Measurements from ENCODE around the gene FRYL. TPM values are rescaled to one million over a fixed set of nuclear protein-coding genes. Genes with fewer than 3 reads are reported as not detected.
"Not testable (repeated sequence)": the region's sequence is repeated elsewhere in the genome, so short reads cannot be mapped to it uniquely, and the experiment has no call there.

Gene FRYL
- total RNA-seq, 1 experiment from 2014 or later: 28.5 TPM

DNA sequence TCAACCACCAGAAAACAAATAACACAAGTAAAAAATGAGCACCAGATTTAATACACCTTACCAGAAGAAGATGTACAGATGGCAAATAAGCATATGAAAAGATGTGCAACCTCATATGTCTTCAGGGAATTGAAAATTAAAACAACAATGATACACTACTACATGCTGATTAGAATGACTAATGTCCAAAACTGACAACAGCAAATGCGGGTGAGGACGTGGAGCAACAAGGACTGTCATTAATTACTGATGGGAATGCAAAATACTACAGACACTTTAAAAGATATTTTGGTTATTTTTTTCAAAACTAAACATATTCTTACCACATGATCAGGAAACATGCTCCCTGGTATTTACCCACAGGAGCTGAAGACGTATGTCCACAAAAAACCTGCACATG is 140.3 kb downstream of the FRYL start:
- H3K4me3 ChIP-seq: no peak overlapping the region
- no peaks in the 10 kb centered on the region for H3K27me3 ChIP-seq (replicated peaks)
- H3K9me3 ChIP-seq (replicated peaks): no peaks in the 10 kb centered on the region
- no peak for DNase-seq (ENCODE audit: low read depth in 1 of 2, low spot score in 2 of 2)
- no peak overlapping the region for H3K27ac ChIP-seq
- H3K4me1 ChIP-seq (replicated peaks): peaks cover 19% of the 10 kb centered on the region
- H3K36me3 ChIP-seq: no peaks in the 10 kb centered on the region

DNA sequence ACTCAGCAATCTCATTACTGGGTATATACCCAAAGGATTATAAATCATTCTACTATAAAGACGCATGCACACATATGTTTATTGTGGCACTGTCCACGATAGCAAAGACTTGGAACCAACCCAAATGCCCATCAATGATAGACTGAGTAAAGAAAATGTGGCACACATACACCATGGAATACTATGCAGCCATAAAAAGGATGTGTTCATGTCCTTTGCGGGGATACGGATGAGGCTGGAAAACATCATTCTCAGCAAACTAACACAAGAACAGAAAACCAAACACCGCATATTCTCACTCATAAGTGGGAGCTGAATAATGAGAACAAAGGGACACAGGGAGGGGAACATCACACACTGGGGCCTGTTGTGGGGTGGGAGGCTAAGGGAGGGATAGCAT is 141.5 kb downstream of the FRYL start:
- not testable (repeated sequence) for H3K9me3 ChIP-seq (replicated peaks); H3K27me3 ChIP-seq (replicated peaks); H3K4me3 ChIP-seq; H3K27ac ChIP-seq; H3K36me3 ChIP-seq; DNase-seq (ENCODE audit: low read depth in 1 of 2, low spot score in 2 of 2)
- peaks cover 31% of the 10 kb centered on the region for H3K4me1 ChIP-seq (replicated peaks)

DNA sequence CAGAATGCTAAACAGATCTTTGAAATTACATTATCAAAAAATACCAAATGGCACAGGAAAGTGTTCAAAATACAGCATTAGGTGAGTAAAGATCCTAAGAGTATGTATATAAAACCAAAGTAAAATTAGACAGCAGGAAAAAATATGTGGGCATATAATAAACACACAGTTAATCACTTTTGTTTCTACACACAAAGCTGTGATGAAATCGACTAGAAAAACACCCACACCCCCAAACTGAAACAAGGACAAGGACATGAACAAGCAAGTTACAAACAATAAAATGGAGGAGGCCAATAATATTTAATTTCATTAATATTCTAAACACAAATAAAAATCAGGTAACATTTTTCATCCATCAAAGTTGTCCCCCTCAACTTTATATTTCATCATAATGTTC is 143.2 kb downstream of the FRYL start:
- no peak for DNase-seq (ENCODE audit: low read depth in 1 of 2, low spot score in 2 of 2)
- peaks cover 25% of the 10 kb centered on the region for H3K4me1 ChIP-seq (replicated peaks)
- no peaks in the 10 kb centered on the region for H3K36me3 ChIP-seq
- no peak overlapping the region for H3K4me3 ChIP-seq
- no peaks in the 10 kb centered on the region for H3K27me3 ChIP-seq (replicated peaks)
- no peak overlapping the region for H3K27ac ChIP-seq
- no peaks in the 10 kb centered on the region for H3K9me3 ChIP-seq (replicated peaks)

DNA sequence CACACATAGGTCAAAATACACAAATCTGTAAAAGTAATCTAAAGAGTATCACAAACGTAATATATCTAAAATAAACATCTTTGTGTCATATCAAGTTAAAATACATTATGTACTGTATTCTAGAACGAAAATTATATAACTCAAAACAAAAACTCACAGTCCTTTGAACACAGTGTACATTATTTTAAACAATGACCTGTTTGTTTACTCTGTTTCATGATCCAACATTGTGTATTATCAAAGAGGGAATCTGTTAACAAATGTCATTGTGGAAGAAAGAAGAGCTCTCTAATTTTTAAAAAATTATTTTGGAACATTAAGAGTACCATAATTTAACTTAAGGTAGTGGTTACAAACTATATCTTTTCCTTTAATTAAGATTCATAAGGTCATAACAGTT is 144.1 kb downstream of the FRYL start:
- Histone ChIP-seq H3K4me3 (no peak overlapping the region), H3K27ac (no peak overlapping the region), H3K9me3 (replicated peaks) (no peaks in the 10 kb centered on the region), H3K4me1 (replicated peaks) (peaks cover 25% of the 10 kb centered on the region), H3K27me3 (replicated peaks) (no peaks in the 10 kb centered on the region), H3K36me3 (no peaks in the 10 kb centered on the region)
- no peak for DNase-seq (ENCODE audit: low read depth in 1 of 2, low spot score in 2 of 2)

DNA sequence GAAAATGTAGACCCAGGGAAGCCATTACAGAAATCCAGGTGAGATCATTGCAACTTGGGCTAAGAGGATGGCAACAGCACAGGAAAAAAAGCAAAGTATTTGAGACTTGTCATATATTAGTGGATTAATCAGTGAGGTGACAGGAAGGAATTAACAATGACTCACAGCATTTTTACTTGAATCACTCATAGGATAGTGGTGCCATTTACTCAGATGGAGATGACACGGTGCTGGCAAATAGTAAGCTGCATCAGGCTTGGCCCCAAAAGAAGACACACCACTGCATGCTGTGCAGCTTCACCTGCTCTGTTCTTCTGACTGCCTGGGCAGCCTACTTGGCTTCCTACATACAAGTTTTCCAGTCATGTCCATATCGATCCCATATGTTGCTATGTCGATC is 144.8 kb downstream of the FRYL start:
- no peak overlapping the region for H3K27ac ChIP-seq
- no peak for DNase-seq (ENCODE audit: low read depth in 1 of 2, low spot score in 2 of 2)

DNA sequence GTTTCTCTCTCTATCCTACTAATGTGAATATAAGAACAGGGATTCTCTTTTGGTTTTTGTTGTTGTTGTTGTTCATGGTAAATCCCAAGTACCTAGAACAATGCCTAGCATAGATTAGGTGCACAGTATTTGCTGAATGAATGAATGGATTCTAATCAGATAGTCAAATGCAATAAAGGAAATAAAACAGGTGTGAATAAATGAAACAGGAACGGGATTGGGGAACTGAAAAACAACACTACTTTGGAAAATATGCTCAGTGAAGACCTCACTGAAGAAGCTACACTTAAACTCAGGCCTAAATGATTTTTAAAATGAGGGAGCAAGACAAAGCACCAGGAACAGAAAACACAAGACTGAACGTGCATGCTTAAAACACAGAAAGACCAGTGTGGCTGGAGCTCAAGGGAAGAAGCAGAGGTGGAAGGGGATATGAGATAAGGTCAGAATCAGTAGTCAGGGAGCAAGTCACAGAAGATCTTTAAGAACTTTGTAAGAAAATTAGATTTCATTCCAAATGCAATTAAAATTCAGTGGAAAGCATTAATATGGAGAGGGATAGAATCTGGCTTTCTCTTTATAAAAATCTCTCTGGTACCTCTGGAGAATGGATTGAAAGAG is 145.3 kb downstream of the FRYL start:
- H3K36me3 ChIP-seq: no peaks in the 10 kb centered on the region
- no peak overlapping the region for H3K27ac ChIP-seq
- H3K4me3 ChIP-seq: no peak overlapping the region
- peaks cover 25% of the 10 kb centered on the region for H3K4me1 ChIP-seq (replicated peaks)
- H3K9me3 ChIP-seq (replicated peaks): no peaks in the 10 kb centered on the region
- no peak for DNase-seq (ENCODE audit: low read depth in 1 of 2, low spot score in 2 of 2)
- no peaks in the 10 kb centered on the region for H3K27me3 ChIP-seq (replicated peaks)

More for the DNA sequence above, 144.8 kb downstream of the FRYL start:
- Histone ChIP-seq H3K27me3 (replicated peaks) (no peaks in the 10 kb centered on the region), H3K4me1 (replicated peaks) (peaks cover 25% of the 10 kb centered on the region), H3K9me3 (replicated peaks) (no peaks in the 10 kb centered on the region), H3K4me3 (no peak overlapping the region), H3K36me3 (no peaks in the 10 kb centered on the region)

DNA sequence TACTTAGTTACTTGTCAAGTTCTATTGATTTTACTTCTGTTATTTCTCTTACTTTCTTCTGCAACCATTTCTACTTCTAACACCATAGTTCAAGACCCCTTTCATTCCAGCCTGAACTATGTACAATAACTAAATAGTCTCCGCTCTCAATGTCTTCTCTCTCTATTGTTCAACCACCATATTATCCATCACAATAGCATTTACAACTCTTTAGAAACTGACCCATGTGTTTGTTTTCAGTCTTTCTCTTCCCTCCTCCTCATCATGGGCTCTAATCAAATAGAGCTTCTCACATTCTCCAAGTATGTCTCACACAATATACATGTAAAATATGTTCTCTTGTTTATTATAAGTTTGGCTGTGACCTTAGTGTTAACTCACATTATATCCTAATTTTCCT is 146.4 kb downstream of the FRYL start:
- Histone ChIP-seq H3K9me3 (replicated peaks) (no peaks in the 10 kb centered on the region), H3K27ac (no peak overlapping the region), H3K4me3 (no peak overlapping the region), H3K36me3 (no peaks in the 10 kb centered on the region), H3K4me1 (replicated peaks) (peaks cover 25% of the 10 kb centered on the region), H3K27me3 (replicated peaks) (no peaks in the 10 kb centered on the region)
- DNase-seq (ENCODE audit: low read depth in 1 of 2, low spot score in 2 of 2): peak in 1 of 2 experiments; percentile 38

DNA sequence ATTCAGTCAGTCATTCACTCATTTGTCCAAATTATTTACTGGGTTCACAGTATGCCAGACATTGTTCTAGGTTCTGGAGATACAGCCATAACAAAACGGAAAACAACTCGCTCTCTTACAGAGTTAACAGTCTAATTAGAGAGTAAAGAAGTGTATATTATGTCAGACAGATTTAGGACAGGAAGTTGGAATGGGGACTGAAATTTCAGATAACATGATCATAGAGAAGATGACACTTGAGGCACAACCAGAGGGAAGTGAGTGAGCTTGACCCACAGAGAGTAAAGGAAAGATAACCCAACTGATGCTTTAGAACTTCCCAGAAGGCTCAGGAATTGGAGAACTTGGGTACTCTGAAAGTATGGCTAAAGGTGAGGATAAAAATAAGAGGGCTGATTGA is 150.6 kb downstream of the FRYL start:
- Histone ChIP-seq H3K27ac (no peak overlapping the region), H3K4me1 (replicated peaks) (peaks cover 14% of the 10 kb centered on the region), H3K36me3 (no peaks in the 10 kb centered on the region), H3K27me3 (replicated peaks) (no peaks in the 10 kb centered on the region), H3K9me3 (replicated peaks) (no peaks in the 10 kb centered on the region), H3K4me3 (no peak overlapping the region)
- no peak for DNase-seq (ENCODE audit: low read depth in 1 of 2, low spot score in 2 of 2)

DNA sequence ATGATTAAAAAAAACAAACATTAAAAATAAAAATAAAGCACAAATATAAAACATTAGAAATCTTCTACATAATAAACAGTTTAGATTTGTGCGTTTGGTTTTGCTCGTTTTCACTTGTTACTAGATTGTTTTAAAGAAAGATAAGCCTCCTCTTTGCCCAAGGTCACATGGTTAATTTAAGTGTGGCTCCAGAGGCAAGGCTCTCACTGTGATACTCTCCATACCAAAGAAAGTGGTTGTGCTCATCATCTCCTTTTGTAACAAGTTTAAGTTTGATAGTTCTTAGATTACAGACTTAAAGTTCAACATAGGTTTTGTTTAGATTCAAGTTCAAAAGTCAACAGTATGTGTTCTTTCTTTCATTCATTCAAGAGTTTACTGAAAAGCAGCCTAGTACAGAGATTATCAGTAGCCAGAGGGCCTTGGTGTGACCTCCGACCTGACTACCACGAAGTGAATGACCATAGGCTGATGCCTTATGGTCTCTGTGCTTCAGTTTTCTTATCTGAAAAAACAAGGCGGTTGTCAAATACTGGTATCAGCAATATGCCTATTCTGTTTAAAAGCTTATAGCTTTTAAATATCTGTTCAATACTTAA is 156.8 kb downstream of the FRYL start:
- DNase-seq (ENCODE audit: low read depth in 1 of 2, low spot score in 2 of 2): no peak
- H3K4me3 ChIP-seq: no peak overlapping the region
- H3K27me3 ChIP-seq (replicated peaks): no peaks in the 10 kb centered on the region
- no peaks in the 10 kb centered on the region for H3K36me3 ChIP-seq
- no peak overlapping the region for H3K27ac ChIP-seq
- no peaks in the 10 kb centered on the region for H3K9me3 ChIP-seq (replicated peaks)
- no peaks in the 10 kb centered on the region for H3K4me1 ChIP-seq (replicated peaks)

DNA sequence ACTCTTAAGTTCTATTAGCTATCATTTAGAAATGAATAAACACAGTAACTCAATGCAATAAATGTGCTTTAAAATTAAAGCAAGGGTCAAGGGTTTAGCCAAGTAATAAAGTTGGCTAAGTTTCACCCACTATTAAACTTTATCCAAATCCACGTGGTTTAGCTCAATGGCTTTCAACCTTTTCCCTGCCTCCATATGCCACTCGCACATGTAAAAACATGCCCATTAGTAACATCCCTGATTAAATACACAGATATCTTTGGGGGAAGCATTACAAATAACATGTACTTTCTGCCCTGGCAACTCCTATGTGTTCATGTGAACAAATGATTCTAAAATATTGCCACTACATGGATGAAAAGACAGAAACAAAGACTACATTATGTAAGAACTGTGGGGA is 159.2 kb downstream of the FRYL start:
- no peaks in the 10 kb centered on the region for H3K36me3 ChIP-seq
- H3K9me3 ChIP-seq (replicated peaks): no peaks in the 10 kb centered on the region
- H3K4me1 ChIP-seq (replicated peaks): no peaks in the 10 kb centered on the region
- no peak for DNase-seq (ENCODE audit: low read depth in 1 of 2, low spot score in 2 of 2)
- H3K27me3 ChIP-seq (replicated peaks): no peaks in the 10 kb centered on the region
- no peak overlapping the region for H3K4me3 ChIP-seq
- no peak overlapping the region for H3K27ac ChIP-seq

DNA sequence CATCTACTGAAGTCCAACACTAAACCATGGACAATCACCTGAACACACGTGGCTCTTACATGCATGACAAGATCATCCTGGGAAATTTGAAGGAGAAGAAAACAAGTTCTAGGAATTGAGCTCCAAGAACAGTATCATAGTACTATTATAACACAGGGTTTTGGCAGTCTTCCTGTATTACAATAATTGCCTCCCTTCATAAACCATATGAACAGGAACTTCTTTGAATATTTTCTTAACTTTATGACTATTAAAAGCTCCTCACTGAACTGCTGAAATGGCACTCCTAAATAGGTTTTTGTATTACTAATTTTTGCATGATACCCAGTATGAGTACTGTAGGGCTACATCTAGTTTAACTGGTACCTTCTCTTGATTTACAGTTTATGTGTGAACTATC is 160.0 kb downstream of the FRYL start:
- DNase-seq (ENCODE audit: low read depth in 1 of 2, low spot score in 2 of 2): no peak
- H3K4me1 ChIP-seq (replicated peaks): no peaks in the 10 kb centered on the region
- H3K27ac ChIP-seq: no peak overlapping the region
- H3K4me3 ChIP-seq: no peak overlapping the region
- no peaks in the 10 kb centered on the region for H3K36me3 ChIP-seq
- H3K9me3 ChIP-seq (replicated peaks): no peaks in the 10 kb centered on the region
- no peaks in the 10 kb centered on the region for H3K27me3 ChIP-seq (replicated peaks)

DNA sequence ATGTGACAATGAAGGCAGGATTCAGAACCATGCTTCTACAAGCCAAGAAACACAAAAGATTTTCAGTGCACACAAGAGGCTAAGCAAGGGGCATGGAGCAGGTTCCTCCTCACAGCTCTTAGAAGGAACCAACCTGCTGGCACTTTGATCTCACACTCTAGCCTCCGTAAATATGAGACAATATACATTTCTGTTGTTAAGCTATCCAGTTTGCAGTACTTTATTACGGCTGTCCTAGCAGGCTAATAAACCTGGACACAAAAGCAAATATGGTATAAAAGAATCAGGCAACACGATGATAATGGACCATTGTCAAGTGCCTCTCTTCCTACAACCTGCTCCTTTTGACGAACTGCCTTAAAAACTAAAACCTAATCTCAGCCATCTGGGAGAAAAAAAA is 175.6 kb downstream of the FRYL start:
- H3K36me3 ChIP-seq: no peaks in the 10 kb centered on the region
- no peak overlapping the region for H3K27ac ChIP-seq
- H3K9me3 ChIP-seq (replicated peaks): no peaks in the 10 kb centered on the region
- no peaks in the 10 kb centered on the region for H3K27me3 ChIP-seq (replicated peaks)
- no peaks in the 10 kb centered on the region for H3K4me1 ChIP-seq (replicated peaks)
- no peak overlapping the region for H3K4me3 ChIP-seq
- DNase-seq (ENCODE audit: low read depth in 1 of 2, low spot score in 2 of 2): no peak

DNA sequence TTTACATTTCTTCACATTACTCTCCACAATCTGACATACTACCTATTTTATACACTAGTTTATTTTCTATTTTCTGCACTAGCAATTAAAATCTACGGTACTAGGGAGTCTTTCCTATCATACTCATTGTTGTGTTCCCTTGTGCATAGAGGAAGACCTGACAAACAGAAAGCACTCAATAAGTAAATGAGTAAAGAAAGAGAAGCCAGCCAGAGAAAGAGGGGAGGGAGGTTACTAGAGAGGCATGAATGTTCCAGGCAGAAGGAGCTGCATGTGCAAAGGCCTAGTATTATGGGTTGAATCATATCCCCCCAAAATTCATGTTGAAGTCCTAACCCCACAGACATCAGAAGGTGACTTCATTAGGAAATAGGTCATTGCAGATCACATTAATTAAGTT is 176.0 kb downstream of the FRYL start:
- Histone ChIP-seq H3K36me3 (no peaks in the 10 kb centered on the region), H3K4me3 (no peak overlapping the region)
- no peak for DNase-seq (ENCODE audit: low read depth in 1 of 2, low spot score in 2 of 2)

DNA sequence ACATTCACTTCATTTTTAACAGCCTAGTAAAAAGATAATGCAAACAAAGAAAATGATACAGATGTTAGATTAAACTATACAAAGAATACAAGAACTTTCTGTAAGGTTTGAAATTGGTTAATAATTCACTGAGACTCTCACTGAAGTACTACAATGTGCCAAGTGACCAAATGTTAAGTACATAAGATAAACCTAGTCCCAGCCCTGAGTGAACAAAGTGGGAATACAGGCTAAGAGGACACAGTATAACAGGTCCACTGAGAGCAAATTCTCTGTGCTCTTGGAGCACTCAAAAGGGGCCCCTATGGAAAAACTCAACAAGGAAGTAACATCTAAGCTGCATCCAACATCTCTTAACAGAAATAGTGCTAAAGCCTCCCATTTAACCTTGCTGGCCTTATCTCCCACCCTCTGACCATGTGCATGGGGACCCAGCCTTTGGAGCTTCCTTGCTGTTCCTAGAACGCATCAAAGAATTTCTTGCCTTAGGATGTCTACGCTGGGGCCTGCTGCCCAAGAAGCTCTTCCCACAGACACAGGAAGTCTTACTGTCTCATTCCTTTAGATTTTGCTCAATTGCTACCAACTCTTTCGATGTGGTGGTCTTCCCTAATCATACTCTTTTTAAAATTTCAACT is 176.6 kb downstream of the FRYL start:
- no peak overlapping the region for H3K27ac ChIP-seq
- no peak for DNase-seq (ENCODE audit: low read depth in 1 of 2, low spot score in 2 of 2)

More for the DNA sequence above, 176.0 kb downstream of the FRYL start:
- H3K27ac ChIP-seq: no peak overlapping the region
- no peaks in the 10 kb centered on the region for H3K9me3 ChIP-seq (replicated peaks)
- no peaks in the 10 kb centered on the region for H3K27me3 ChIP-seq (replicated peaks)
- no peaks in the 10 kb centered on the region for H3K4me1 ChIP-seq (replicated peaks)

More for the DNA sequence above, 176.6 kb downstream of the FRYL start:
- H3K27me3 ChIP-seq (replicated peaks): no peaks in the 10 kb centered on the region
- no peaks in the 10 kb centered on the region; the same call in 1 of the 2 replicates for H3K36me3 ChIP-seq
- no peaks in the 10 kb centered on the region for H3K4me1 ChIP-seq (replicated peaks)
- no peaks in the 10 kb centered on the region for H3K9me3 ChIP-seq (replicated peaks)
- H3K4me3 ChIP-seq: no peak overlapping the region
